Measurements from ENCODE around the gene AQR. TPM values are rescaled to one million over a fixed set of nuclear protein-coding genes. Genes with fewer than 3 reads are reported as not detected.

The AQR gene
- total and polyA plus RNA-seq, 2 of the 8 experiments (the other 6 are each of a cell fraction or from before 2014, with no cell fraction given): 34.5 to 57.6 TPM

- TF ChIP-seq, protein P1, sequence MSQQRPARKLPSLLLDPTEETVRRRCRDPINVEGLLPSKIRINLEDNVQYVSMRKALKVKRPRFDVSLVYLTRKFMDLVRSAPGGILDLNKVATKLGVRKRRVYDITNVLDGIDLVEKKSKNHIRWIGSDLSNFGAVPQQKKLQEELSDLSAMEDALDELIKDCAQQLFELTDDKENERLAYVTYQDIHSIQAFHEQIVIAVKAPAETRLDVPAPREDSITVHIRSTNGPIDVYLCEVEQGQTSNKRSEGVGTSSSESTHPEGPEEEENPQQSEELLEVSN (IDR thresholded peaks at IDR 0.05): no peak
- TF ChIP-seq PHF8 (conservative IDR thresholded peaks at IDR 0.05; ENCODE audit: low read depth, low read length) (no peak), CTCF (IDR thresholded peaks at IDR 0.05; ENCODE audit: control extremely low read depth in 1 of 3, insufficient read depth in 1 of 3, low read depth in 1 of 3, low read length in 3 of 3) (no peak)
These were observed 34.4 kb upstream of the AQR start (continued) for GRCh38 chr15:35003928-35004327.
